GM18519 (cell line): Measurements from ENCODE around the gene NFIX.

Experiments used
- ATAC-seq: cut with Tn5 transposase; IDR thresholded peaks from one replicate; pipeline ENCODE4 v1.9.1; 2021; ENCODE audit warnings: mild to moderate bottlenecking, moderate library complexity; ENCODE audit not compliant: unreplicated experiment, low FRiP score

NFIX gene

GRCh38 chr19:13099073-13099999, 104.1 kb downstream of the NFIX start:
- ATAC-seq: no peak

GRCh38 chr19:13100031-13100588, 104.8 kb downstream of the NFIX start:
- ATAC-seq: no peak

GRCh38 chr19:13100841-13101589, 105.7 kb downstream of the NFIX start:
- no peak for ATAC-seq

GRCh38 chr19:13101590-13102415, 106.5 kb downstream of the NFIX start:
- no peak for ATAC-seq

GRCh38 chr19:13102416-13102665, 107.1 kb downstream of the NFIX start:
- no peak for ATAC-seq

- ATAC-seq: no peak
Measured at GRCh38 chr19:13102666-13103580, 107.6 kb downstream of the NFIX start, which contains the start of gene LYL1. Gene LYL1, minus strand, starts transcription at chr19:13102858. Its CDS starts 1,687 bp downstream, at chr19:13101171.

GRCh38 chr19:13103581-13104359, 108.5 kb downstream of the NFIX start:
- no peak for ATAC-seq

GRCh38 chr19:13104360-13104847, 109.1 kb downstream of the NFIX start:
- no peak for ATAC-seq

- no peak for ATAC-seq
Measured at GRCh38 chr19:13104848-13105711, 109.8 kb downstream of the NFIX start.

- no peak for ATAC-seq
Measured at GRCh38 chr19:13109361-13110098, 114.3 kb downstream of the NFIX start.

GRCh38 chr19:13110099-13110610, 114.9 kb downstream of the NFIX start:
- ATAC-seq: no peak

- ATAC-seq: no peak
Measured at GRCh38 chr19:13112555-13112954, 117.3 kb downstream of the NFIX start.

- ATAC-seq: no peak
Measured at GRCh38 chr19:13115936-13116281, 120.6 kb downstream of the NFIX start.

- no peak for ATAC-seq
Measured at GRCh38 chr19:13116282-13117175, 121.3 kb downstream of the NFIX start, which contains the start of gene TRMT1. Gene TRMT1, minus strand, starts transcription at chr19:13116740. Its CDS starts 341 bp downstream, at chr19:13116399.

- ATAC-seq: no peak
Measured at GRCh38 chr19:13117176-13117771, 122.0 kb downstream of the NFIX start.
